ENCODE results near the gene WDR45B. TPM values are rescaled to one million over a fixed set of nuclear protein-coding genes. Genes with fewer than 3 reads are reported as not detected.

The WDR45B gene
- total RNA-seq, 2 donors from 2014 or later, result 45.5 to 49.3 TPM

- Histone ChIP-seq H3K36me3 (replicated peaks in 1 of 2; ENCODE audit: insufficient read depth in 1 of 2, low read depth in 2 of 2) (no peaks in the 10 kb centered on the region), H3K4me3 (no peak overlapping the region), H3K27ac (no peak overlapping the region), H3K27me3 (no peaks in the 10 kb centered on the region), H3K4me1 (peaks cover 5% of the 10 kb centered on the region), H3K9me3 (no peaks in the 10 kb centered on the region)
- TF ChIP-seq POLR2A (IDR thresholded peaks at IDR 0.05) (no peak), CTCF (IDR thresholded peaks at IDR 0.05) (no peak)
- WGBS, 2 donors, result 81 to 83% methylated on average over 8 to 19 of the region's 22 CpGs
- ATAC-seq (no peak), DNase-seq (no peak)
- intact Hi-C loops (cut with DNase I), result loop anchor here (5.0 kb wide), 1 partner anchor 113 kb away; no protein-coding TSS in a partner anchor
These were observed 16.5 kb upstream of the WDR45B start for GRCh38 chr17:82664701-82665182.

GRCh38 chr17:82664276-82664575, 16.0 kb upstream of the WDR45B start:
- no peak for DNase-seq
- 90 to 98% methylated on average over 8 to 15 of the region's 17 CpGs for WGBS, 2 donors
- no peak for ATAC-seq
- peaks cover 5% of the 10 kb centered on the region for H3K4me1 ChIP-seq
- H3K27me3 ChIP-seq, result no peaks in the 10 kb centered on the region
- no peak overlapping the region for H3K27ac ChIP-seq
- no peaks in the 10 kb centered on the region for H3K9me3 ChIP-seq
- TF ChIP-seq POLR2A (IDR thresholded peaks at IDR 0.05), result no peak
- no peak for TF ChIP-seq CTCF (IDR thresholded peaks at IDR 0.05)
- intact Hi-C loops (cut with DNase I), result no loop called here
- no peak overlapping the region for H3K4me3 ChIP-seq
- no peaks in the 10 kb centered on the region for H3K36me3 ChIP-seq (replicated peaks in 1 of 2; ENCODE audit: insufficient read depth in 1 of 2, low read depth in 2 of 2)

GRCh38 chr17:82663381-82664275, 15.4 kb upstream of the WDR45B start:
- no peaks in the 10 kb centered on the region for H3K27me3 ChIP-seq
- H3K27ac ChIP-seq, result no peak overlapping the region
- TF ChIP-seq CTCF (IDR thresholded peaks at IDR 0.05) (no peak), POLR2A (IDR thresholded peaks at IDR 0.05) (no peak)
- no peaks in the 10 kb centered on the region for H3K36me3 ChIP-seq (replicated peaks in 1 of 2; ENCODE audit: insufficient read depth in 1 of 2, low read depth in 2 of 2)
- DNase-seq (no peak), ATAC-seq (no peak)
- H3K4me1 ChIP-seq, result no peaks in the 10 kb centered on the region
- H3K4me3 ChIP-seq, result no peak overlapping the region
- intact Hi-C loops (cut with DNase I), result no loop called here
- H3K9me3 ChIP-seq, result no peaks in the 10 kb centered on the region
- 87 to 93% methylated on average over 10 to 31 of the region's 39 CpGs for WGBS, 2 donors

GRCh38 chr17:82662711-82663261, 14.5 kb upstream of the WDR45B start:
- WGBS, 2 donors, result 89 to 92% methylated on average over 17 to 20 of the region's 20 CpGs
- H3K4me3 ChIP-seq, result no peak overlapping the region
- no peaks in the 10 kb centered on the region for H3K9me3 ChIP-seq
- intact Hi-C loops (cut with DNase I), result no loop called here
- TF ChIP-seq POLR2A (IDR thresholded peaks at IDR 0.05) (no peak), CTCF (IDR thresholded peaks at IDR 0.05) (no peak)
- ATAC-seq, result no peak
- no peaks in the 10 kb centered on the region for H3K36me3 ChIP-seq (replicated peaks in 1 of 2; ENCODE audit: insufficient read depth in 1 of 2, low read depth in 2 of 2)
- H3K4me1 ChIP-seq, result no peaks in the 10 kb centered on the region
- no peak for DNase-seq
- no peak overlapping the region for H3K27ac ChIP-seq
- H3K27me3 ChIP-seq, result no peaks in the 10 kb centered on the region

All from body of pancreas (tissue), 4 donors.